C4-2B (cell line): ENCODE measurements around the gene NOL7.

Source experiments
- ZFX ChIP-seq: fragments of 450-650 bp; IDR thresholded peaks from 2 replicates; pipeline ENCODE4 v1.6.1; 2017
- TF ChIP-seq, protein P1 (sequence below): fragments of 450-650 bp; conservative IDR thresholded peaks from 2 replicates; pipeline ENCODE4 v1.5.1; 2017; ENCODE audit warnings: mild to moderate bottlenecking

GRCh38 chr6:13638626-13639025, 23.5 kb downstream of the NOL7 start:
- TF ChIP-seq, protein P1, sequence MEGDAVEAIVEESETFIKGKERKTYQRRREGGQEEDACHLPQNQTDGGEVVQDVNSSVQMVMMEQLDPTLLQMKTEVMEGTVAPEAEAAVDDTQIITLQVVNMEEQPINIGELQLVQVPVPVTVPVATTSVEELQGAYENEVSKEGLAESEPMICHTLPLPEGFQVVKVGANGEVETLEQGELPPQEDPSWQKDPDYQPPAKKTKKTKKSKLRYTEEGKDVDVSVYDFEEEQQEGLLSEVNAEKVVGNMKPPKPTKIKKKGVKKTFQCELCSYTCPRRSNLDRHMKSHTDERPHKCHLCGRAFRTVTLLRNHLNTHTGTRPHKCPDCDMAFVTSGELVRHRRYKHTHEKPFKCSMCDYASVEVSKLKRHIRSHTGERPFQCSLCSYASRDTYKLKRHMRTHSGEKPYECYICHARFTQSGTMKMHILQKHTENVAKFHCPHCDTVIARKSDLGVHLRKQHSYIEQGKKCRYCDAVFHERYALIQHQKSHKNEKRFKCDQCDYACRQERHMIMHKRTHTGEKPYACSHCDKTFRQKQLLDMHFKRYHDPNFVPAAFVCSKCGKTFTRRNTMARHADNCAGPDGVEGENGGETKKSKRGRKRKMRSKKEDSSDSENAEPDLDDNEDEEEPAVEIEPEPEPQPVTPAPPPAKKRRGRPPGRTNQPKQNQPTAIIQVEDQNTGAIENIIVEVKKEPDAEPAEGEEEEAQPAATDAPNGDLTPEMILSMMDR = no peak
- TF ChIP-seq ZFX = no peak
